NB4 (cell line): ENCODE data around the gene RAD51B.

Experiments
- MYC ChIP-seq: IDR thresholded peaks from 2 replicates; pipeline ENCODE4 v1.6.1; 2011; ENCODE audit warnings: low read depth, low read length
- POLR2A ChIP-seq: IDR thresholded peaks from 2 replicates; pipeline ENCODE4 v1.6.1; 2011; ENCODE audit warnings: mild to moderate bottlenecking; ENCODE audit not compliant: insufficient read length; ENCODE audit errors: extremely low read depth
- TF ChIP-seq, protein P1 (sequence below): IDR thresholded peaks from 2 replicates; pipeline ENCODE4 v1.6.1; 2011; ENCODE audit warnings: low read depth, low read length
- TF ChIP-seq, protein P2 (sequence below): IDR thresholded peaks from one replicate; pipeline ENCODE4 v1.5.1; 2012; ENCODE audit warnings: low read depth, low read length

DNA sequence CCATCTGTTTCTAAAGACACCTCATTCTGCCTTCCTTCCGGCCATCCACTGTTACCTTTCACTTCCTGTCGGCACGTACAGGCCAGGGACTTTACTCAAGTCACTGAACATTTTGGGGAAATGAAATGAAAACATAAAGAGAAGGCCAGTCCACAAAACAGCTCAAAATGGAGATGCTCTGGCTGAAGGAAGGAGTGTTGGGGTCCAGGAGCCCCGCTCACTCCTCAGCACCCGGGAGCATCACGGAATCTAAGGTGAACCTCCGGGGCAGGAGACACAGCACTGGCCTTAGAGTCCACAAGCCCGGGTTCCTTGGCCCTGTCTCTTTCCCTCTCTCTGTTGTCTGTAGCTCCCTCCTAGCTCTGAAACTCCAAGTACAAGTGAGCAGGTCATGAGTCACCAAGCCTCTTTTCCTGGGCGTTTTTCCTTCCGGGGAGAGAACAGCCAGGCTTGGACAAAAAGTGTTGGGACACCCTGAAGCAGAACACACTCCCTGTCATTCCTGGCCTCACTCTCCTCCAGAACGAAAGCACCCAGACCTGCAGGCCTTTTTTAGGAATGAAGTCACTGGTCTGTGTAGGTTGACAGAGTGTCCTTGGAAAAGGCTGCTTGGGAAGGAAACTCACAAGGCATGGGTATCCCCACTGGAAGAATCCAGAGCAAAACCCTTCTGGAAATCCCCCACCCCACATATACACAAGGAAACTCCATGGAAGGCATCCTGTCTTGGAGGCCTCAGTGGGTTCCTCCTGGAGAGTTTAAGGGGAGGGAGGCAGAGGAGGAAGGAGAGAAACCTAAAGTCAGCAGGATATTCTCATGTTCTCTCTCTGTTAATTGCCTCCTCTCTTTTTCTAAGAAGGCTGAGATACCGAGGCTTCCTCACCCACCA, 728.0 kb downstream of the RAD51B start:
- TF ChIP-seq, protein P1, sequence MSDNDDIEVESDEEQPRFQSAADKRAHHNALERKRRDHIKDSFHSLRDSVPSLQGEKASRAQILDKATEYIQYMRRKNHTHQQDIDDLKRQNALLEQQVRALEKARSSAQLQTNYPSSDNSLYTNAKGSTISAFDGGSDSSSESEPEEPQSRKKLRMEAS: no peak
- TF ChIP-seq, protein P2, sequence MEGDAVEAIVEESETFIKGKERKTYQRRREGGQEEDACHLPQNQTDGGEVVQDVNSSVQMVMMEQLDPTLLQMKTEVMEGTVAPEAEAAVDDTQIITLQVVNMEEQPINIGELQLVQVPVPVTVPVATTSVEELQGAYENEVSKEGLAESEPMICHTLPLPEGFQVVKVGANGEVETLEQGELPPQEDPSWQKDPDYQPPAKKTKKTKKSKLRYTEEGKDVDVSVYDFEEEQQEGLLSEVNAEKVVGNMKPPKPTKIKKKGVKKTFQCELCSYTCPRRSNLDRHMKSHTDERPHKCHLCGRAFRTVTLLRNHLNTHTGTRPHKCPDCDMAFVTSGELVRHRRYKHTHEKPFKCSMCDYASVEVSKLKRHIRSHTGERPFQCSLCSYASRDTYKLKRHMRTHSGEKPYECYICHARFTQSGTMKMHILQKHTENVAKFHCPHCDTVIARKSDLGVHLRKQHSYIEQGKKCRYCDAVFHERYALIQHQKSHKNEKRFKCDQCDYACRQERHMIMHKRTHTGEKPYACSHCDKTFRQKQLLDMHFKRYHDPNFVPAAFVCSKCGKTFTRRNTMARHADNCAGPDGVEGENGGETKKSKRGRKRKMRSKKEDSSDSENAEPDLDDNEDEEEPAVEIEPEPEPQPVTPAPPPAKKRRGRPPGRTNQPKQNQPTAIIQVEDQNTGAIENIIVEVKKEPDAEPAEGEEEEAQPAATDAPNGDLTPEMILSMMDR: no peak
- no peak for TF ChIP-seq POLR2A
- TF ChIP-seq MYC: no peak
